Measurements from ENCODE around the gene NIPAL4.
A peak's percentile ranks its signal among the peaks of the same experiment; 100 is the strongest.

The NIPAL4 gene

GRCh38 chr5:157459715-157460599 is at the start of gene NIPAL4 (continued):
- TF ChIP-seq PATZ1 (tag by site-specific recombination; IDR thresholded peaks at IDR 0.05) (0 out of 2 replicates have a peak, but pooled peaks have one; percentile 57), YY1 (tag by site-specific recombination; IDR thresholded peaks at IDR 0.05) (no peak), KLF7 (tag by site-specific recombination; IDR thresholded peaks at IDR 0.05; ENCODE audit: borderline replicate concordance) (no peak), MZF1 (tag by site-specific recombination; IDR thresholded peaks at IDR 0.05; ENCODE audit: borderline replicate concordance) (no peak), ZNF677 (tag by site-specific recombination; IDR thresholded peaks at IDR 0.05) (no peak), ZNF335 (tag by site-specific recombination; conservative IDR thresholded peaks at IDR 0.05) (peak; percentile 59), ZSCAN30 (tag by site-specific recombination; IDR thresholded peaks at IDR 0.05) (no peak), ZNF174 (tag by site-specific recombination; IDR thresholded peaks at IDR 0.05) (no peak), GLIS1 (tag by site-specific recombination; IDR thresholded peaks at IDR 0.05) (peak; percentile 97), ZNF202 (tag by site-specific recombination; IDR thresholded peaks at IDR 0.05; ENCODE audit: borderline replicate concordance) (no peak), EGR2 (tag by site-specific recombination; IDR thresholded peaks at IDR 0.05; ENCODE audit: low read depth) (0 out of 2 replicates have a peak, but pooled peaks have one; percentile 14), ZNF600 (tag by site-specific recombination; IDR thresholded peaks at IDR 0.05) (0 out of 2 replicates have a peak, but pooled peaks have one; percentile 21), ZNF280D (tag by site-specific recombination; IDR thresholded peaks at IDR 0.05) (no peak), KLF1 (tag by site-specific recombination; IDR thresholded peaks at IDR 0.05) (peak; percentile 88), ZNF302 (tag by site-specific recombination; IDR thresholded peaks at IDR 0.05; ENCODE audit: low read depth) (no peak), ZNF433 (tag by site-specific recombination; IDR thresholded peaks at IDR 0.05; ENCODE audit: low read depth) (no peak), ZNF169 (tag by site-specific recombination; IDR thresholded peaks at IDR 0.05) (no peak), ZNF777 (tag by site-specific recombination; IDR thresholded peaks at IDR 0.05; ENCODE audit: borderline replicate concordance) (peak; percentile 59; the same call in 1 of the 2 replicates), RBAK (tag by site-specific recombination; IDR thresholded peaks at IDR 0.05) (no peak), ZNF626 (tag by site-specific recombination; IDR thresholded peaks at IDR 0.05) (no peak), KLF9 (tag by site-specific recombination; IDR thresholded peaks at IDR 0.05; ENCODE audit: low read depth) (0 out of 2 replicates have a peak, but pooled peaks have one; percentile 35), TCF7L2 (IDR thresholded peaks at IDR 0.05; ENCODE audit: borderline replicate concordance, low read depth, low read length) (no peak), ZNF704 (tag by site-specific recombination; IDR thresholded peaks at IDR 0.05) (no peak), ZNF658 (tag by site-specific recombination; IDR thresholded peaks at IDR 0.05) (no peak)
- TF ChIP-seq, protein P1, sequence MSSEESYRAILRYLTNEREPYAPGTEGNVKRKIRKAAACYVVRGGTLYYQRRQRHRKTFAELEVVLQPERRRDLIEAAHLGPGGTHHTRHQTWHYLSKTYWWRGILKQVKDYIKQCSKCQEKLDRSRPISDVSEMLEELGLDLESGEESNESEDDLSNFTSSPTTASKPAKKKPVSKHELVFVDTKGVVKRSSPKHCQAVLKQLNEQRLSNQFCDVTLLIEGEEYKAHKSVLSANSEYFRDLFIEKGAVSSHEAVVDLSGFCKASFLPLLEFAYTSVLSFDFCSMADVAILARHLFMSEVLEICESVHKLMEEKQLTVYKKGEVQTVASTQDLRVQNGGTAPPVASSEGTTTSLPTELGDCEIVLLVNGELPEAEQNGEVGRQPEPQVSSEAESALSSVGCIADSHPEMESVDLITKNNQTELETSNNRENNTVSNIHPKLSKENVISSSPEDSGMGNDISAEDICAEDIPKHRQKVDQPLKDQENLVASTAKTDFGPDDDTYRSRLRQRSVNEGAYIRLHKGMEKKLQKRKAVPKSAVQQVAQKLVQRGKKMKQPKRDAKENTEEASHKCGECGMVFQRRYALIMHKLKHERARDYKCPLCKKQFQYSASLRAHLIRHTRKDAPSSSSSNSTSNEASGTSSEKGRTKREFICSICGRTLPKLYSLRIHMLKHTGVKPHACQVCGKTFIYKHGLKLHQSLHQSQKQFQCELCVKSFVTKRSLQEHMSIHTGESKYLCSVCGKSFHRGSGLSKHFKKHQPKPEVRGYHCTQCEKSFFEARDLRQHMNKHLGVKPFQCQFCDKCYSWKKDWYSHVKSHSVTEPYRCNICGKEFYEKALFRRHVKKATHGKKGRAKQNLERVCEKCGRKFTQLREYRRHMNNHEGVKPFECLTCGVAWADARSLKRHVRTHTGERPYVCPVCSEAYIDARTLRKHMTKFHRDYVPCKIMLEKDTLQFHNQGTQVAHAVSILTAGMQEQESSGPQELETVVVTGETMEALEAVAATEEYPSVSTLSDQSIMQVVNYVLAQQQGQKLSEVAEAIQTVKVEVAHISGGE (tag by site-specific recombination; conservative IDR thresholded peaks at IDR 0.05; ENCODE audit: low read depth): no peak
- TF ChIP-seq, protein P2, sequence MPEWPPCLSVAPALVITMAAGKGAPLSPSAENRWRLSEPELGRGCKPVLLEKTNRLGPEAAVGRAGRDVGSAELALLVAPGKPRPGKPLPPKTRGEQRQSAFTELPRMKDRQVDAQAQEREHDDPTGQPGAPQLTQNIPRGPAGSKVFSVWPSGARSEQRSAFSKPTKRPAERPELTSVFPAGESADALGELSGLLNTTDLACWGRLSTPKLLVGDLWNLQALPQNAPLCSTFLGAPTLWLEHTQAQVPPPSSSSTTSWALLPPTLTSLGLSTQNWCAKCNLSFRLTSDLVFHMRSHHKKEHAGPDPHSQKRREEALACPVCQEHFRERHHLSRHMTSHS (tag by site-specific recombination; IDR thresholded peaks at IDR 0.05): no peak
- TF ChIP-seq, protein P3, sequence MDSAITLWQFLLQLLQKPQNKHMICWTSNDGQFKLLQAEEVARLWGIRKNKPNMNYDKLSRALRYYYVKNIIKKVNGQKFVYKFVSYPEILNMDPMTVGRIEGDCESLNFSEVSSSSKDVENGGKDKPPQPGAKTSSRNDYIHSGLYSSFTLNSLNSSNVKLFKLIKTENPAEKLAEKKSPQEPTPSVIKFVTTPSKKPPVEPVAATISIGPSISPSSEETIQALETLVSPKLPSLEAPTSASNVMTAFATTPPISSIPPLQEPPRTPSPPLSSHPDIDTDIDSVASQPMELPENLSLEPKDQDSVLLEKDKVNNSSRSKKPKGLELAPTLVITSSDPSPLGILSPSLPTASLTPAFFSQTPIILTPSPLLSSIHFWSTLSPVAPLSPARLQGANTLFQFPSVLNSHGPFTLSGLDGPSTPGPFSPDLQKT (IDR thresholded peaks at IDR 0.05; ENCODE audit: borderline replicate concordance, low read depth, low read length): no peak
